SH-SY5Y (cell line): Measurements from ENCODE around the gene STARD10.

Source experiments
- GATA2 ChIP-seq: IDR thresholded peaks from 2 replicates; pipeline ENCODE4 v1.6.1; 2011; ENCODE audit warnings: mild to moderate bottlenecking, low read depth, low read length
- GATA3 ChIP-seq: IDR thresholded peaks from 2 replicates; pipeline ENCODE4 v1.6.1; 2011; ENCODE audit warnings: low read depth, mild to moderate bottlenecking, low read length, moderate library complexity

DNA sequence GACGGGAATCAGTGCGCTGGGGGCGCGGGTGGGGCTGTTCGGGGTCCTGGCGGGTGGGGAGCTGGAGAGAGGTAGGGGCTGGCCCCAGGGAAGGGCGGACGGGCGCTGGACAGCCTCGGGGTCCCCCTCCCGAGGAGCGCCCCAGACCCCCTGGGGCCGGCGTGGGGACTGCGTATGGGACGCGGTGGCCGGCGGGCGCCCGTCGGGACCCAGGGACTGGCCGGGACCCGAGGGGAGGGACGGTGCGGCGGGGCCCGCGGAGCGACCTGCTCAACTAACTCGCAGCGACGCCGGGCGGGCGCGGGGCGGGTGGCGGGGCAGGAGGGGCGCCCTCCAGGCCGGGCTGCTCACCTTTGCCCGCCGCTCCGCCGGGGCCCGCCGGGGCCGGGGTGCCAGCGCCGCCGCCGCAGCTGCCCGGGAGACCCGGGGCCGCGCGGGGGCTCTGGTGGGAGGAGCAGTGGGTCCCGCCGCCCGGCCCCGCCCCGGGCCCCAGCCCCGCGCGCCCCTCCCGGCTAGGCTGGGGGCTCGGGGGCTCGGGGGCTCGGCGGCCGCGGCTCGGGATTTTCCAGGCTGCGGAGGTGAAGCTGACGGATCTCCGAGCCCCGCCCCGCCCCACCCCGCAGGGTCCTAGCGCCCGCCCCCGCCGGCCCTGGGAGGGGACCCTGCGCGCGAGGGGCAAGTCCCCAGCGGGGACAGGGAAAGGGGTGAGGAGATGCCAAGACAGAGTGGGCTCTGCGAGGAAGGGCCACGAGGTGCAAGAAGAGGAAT is 12.3 kb downstream of the STARD10 start:
- no peak for TF ChIP-seq GATA2
- no peak for TF ChIP-seq GATA3
